Neuronal stem cell (in vitro differentiated cells): ENCODE data around the gene SFRP2.

ENCODE experiments used
- DNase-seq: peaks from one replicate; pipeline ENCODE4 v3.0.0-alpha.2; 2013; ENCODE audit warnings: low spot score
- H2AFZ ChIP-seq: one replicate; pipeline ENCODE4 v1.6.1; 2013; ENCODE audit warnings: mild to moderate bottlenecking, low read length, inconsistent platforms
- H2AK5ac ChIP-seq: 2 replicates; pipeline ENCODE4 v1.6.1; 2013; ENCODE audit warnings: low read depth, mild to moderate bottlenecking, inconsistent platforms, low read length, moderate library complexity, mixed read lengths
- H2BK120ac ChIP-seq: 2 replicates; pipeline ENCODE4 v1.6.1; 2013; ENCODE audit warnings: low read depth, mild to moderate bottlenecking, inconsistent platforms, low read length, moderate library complexity, mixed read lengths
- H2BK12ac ChIP-seq: one replicate; pipeline ENCODE4 v1.6.1; 2013; ENCODE audit warnings: low read length, inconsistent platforms
- H2BK15ac ChIP-seq: 2 replicates; pipeline ENCODE4 v1.6.1; 2013; ENCODE audit warnings: mild to moderate bottlenecking, low read length, inconsistent platforms, mixed read lengths
- H2BK5ac ChIP-seq: one replicate; pipeline ENCODE4 v1.6.1; 2013; ENCODE audit warnings: inconsistent platforms, mild to moderate bottlenecking, low read length, moderate library complexity
- H3K14ac ChIP-seq: one replicate; pipeline ENCODE4 v1.6.1; 2013; ENCODE audit warnings: low read length, inconsistent platforms
- H3K18ac ChIP-seq: 2 replicates; pipeline ENCODE4 v1.6.1; 2013; ENCODE audit warnings: low read length, inconsistent platforms
- H3K23ac ChIP-seq: 2 replicates; pipeline ENCODE4 v1.6.1; 2013; ENCODE audit warnings: low read depth, mild to moderate bottlenecking, mixed read lengths, low read length, inconsistent platforms; ENCODE audit not compliant: poor library complexity
- H3K27ac ChIP-seq: replicated peaks from 3 replicates; pipeline ENCODE4 v1.5.1; 2013; ENCODE audit warnings: low read length, inconsistent platforms
- H3K27me3 ChIP-seq, 3 experiments: 2 replicates each; pipeline ENCODE4 v1.6.1; 2013; ENCODE audit warnings: low read length in 3 of 3, mild to moderate bottlenecking in 2 of 3, inconsistent platforms in 1 of 3, low read depth in 1 of 3, mixed read lengths in 1 of 3, moderate library complexity in 1 of 3; ENCODE audit not compliant: control insufficient read depth in 3 of 3, insufficient read depth in 3 of 3
- H3K36me3 ChIP-seq, 2 donors: replicated peaks in 1 of 2; 2 replicates each; pipeline ENCODE4 v1.6.1; 2013; ENCODE audit warnings: low read length in 2 of 2; ENCODE audit not compliant: control insufficient read depth in 2 of 2, insufficient read depth in 2 of 2
- H3K4ac ChIP-seq: 2 replicates; pipeline ENCODE4 v1.6.1; 2013; ENCODE audit warnings: inconsistent platforms, mild to moderate bottlenecking, low read length, moderate library complexity
- H3K4me1 ChIP-seq, 2 donors: 1 replicate in 1 of 2; 2 replicates in 1 of 2; pipeline ENCODE4 v1.6.1; 2013; ENCODE audit warnings: low read length in 2 of 2, low read depth in 1 of 2; ENCODE audit not compliant: control insufficient read depth in 2 of 2, insufficient read depth in 1 of 2
- H3K4me2 ChIP-seq: one replicate; pipeline ENCODE4 v1.6.1; 2013; ENCODE audit warnings: mild to moderate bottlenecking, low read length, inconsistent platforms; ENCODE audit not compliant: insufficient read depth, poor library complexity, severe bottlenecking
- H3K4me3 ChIP-seq, 2 donors: 2 replicates each; pipeline ENCODE4 v1.5.1; 2013; ENCODE audit warnings: low read length in 2 of 2, mild to moderate bottlenecking in 2 of 2, inconsistent platforms in 1 of 2, moderate library complexity in 1 of 2
- H3K79me1 ChIP-seq: one replicate; pipeline ENCODE4 v1.6.1; 2013; ENCODE audit warnings: low read depth, mild to moderate bottlenecking, inconsistent platforms, low read length, moderate library complexity
- H3K9ac ChIP-seq: one replicate; pipeline ENCODE4 v1.6.1; 2013; ENCODE audit warnings: mild to moderate bottlenecking, low read depth, low read length, inconsistent platforms; ENCODE audit not compliant: poor library complexity
- H3K9me3 ChIP-seq, 2 donors: replicated peaks in 1 of 2; 2 replicates each; pipeline versions ENCODE3 to v1.6.1; 2013; ENCODE audit warnings: low read length in 2 of 2, mild to moderate bottlenecking in 2 of 2, inconsistent platforms in 1 of 2, low read depth in 1 of 2, mixed read lengths in 1 of 2, moderate library complexity in 1 of 2; ENCODE audit not compliant: control insufficient read depth in 2 of 2, insufficient read depth in 1 of 2
- H4K8ac ChIP-seq: one replicate; pipeline ENCODE4 v1.6.1; 2013; ENCODE audit warnings: low read depth, mild to moderate bottlenecking, inconsistent platforms, low read length, moderate library complexity
- H4K91ac ChIP-seq: one replicate; pipeline ENCODE4 v1.6.1; 2013; ENCODE audit warnings: low read length, low read depth, mild to moderate bottlenecking, inconsistent platforms; ENCODE audit not compliant: poor library complexity
- WGBS, 2 donors: extraction: QIAGEN DNeasy Blood & Tissue Kit; methylation state at CpG; one replicate each; pipeline ENCODE4 v1.1.7; 2013; ENCODE audit warnings: missing lambda C conversion rate in 2 of 2, mixed read lengths in 1 of 2; ENCODE audit not compliant: insufficient read length in 2 of 2, insufficient replicate concordance in 1 of 2; ENCODE audit errors: extremely low coverage in 2 of 2; 5-methylcytosine and 5-hydroxymethylcytosine counted together

The SFRP2 gene

DNA sequence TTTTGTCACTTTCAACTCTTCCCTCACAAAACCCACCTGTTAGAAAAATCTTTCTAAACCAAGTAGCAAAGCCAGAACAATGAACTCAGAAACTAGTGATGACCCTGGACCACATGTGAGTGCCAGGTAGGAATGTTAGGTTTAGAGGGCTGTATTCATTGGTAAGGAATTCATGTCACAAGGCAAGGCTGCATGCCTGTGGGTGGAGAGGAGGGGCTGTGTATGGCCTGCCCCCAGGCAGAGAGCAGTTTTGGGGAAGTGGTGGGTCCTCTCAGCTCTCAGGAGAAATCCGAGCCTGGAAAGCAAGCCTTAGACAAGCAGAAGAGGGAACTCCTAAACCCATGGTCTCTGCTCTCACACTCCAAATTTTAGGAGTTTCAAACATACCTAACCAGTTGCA, 31.5 kb downstream of the SFRP2 start:
- no peak overlapping the region for H3K18ac ChIP-seq
- H3K23ac ChIP-seq: no peak overlapping the region
- peak overlapping the region; percentile 45 for H2AK5ac ChIP-seq
- no peaks in the 10 kb centered on the region for H3K27me3 ChIP-seq
- H3K4me2 ChIP-seq: no peak overlapping the region
- peak overlapping the region; percentile 10 for H3K9ac ChIP-seq
- no peak overlapping the region for H3K27ac ChIP-seq
- H3K79me1 ChIP-seq: peaks cover 9% of the 10 kb centered on the region
- no peak overlapping the region for H4K8ac ChIP-seq
- no peak overlapping the region for H2BK5ac ChIP-seq
- H3K14ac ChIP-seq: no peak overlapping the region
- H3K9me3 ChIP-seq: peaks cover 8 to 19% of the 10 kb centered on the region in 2 donors
- no peak overlapping the region for H2BK120ac ChIP-seq
- H3K4ac ChIP-seq: no peak overlapping the region
- H3K36me3 ChIP-seq: peaks cover 0 to 4% of the 10 kb centered on the region in 2 donors
- no peak overlapping the region for H4K91ac ChIP-seq
- H2AFZ ChIP-seq: no peak overlapping the region
- no CpG with 5 or more reads among the region's 1 CpG for WGBS, 2 donors
- no peak overlapping the region for H3K4me3 ChIP-seq
- H2BK15ac ChIP-seq: no peak overlapping the region
- H2BK12ac ChIP-seq: no peak overlapping the region
- DNase-seq: no peak
- H3K4me1 ChIP-seq: peaks cover 8 to 26% of the 10 kb centered on the region in 2 donors

- peaks cover 5 to 17% of the 10 kb centered on the region in 2 donors for H3K4me1 ChIP-seq
- no peak overlapping the region for H3K4me2 ChIP-seq
- H4K8ac ChIP-seq: no peak overlapping the region
- H3K36me3 ChIP-seq: peaks cover 0 to 4% of the 10 kb centered on the region in 2 donors
- H2BK120ac ChIP-seq: no peak overlapping the region
- H3K4me3 ChIP-seq: no peak overlapping the region
- H3K18ac ChIP-seq: no peak overlapping the region
- peaks cover 8% of the 10 kb centered on the region for H3K79me1 ChIP-seq
- H4K91ac ChIP-seq: no peak overlapping the region
- H3K27ac ChIP-seq: no peak overlapping the region
- WGBS, 2 donors: no CpG with 5 or more reads among the region's 2 CpGs
- no peak overlapping the region for H2AK5ac ChIP-seq
- no peak overlapping the region for H2AFZ ChIP-seq
- H2BK5ac ChIP-seq: no peak overlapping the region
- no peak for DNase-seq
- no peak overlapping the region for H3K9ac ChIP-seq
- no peak overlapping the region for H2BK12ac ChIP-seq
- no peak overlapping the region for H3K23ac ChIP-seq
- H2BK15ac ChIP-seq: no peak overlapping the region
- peaks cover 8 to 19% of the 10 kb centered on the region in 2 donors for H3K9me3 ChIP-seq
- no peak overlapping the region for H3K4ac ChIP-seq
- H3K27me3 ChIP-seq: no peaks in the 10 kb centered on the region
- H3K14ac ChIP-seq: no peak overlapping the region
Observed at GRCh38 chr4:153755186-153755585, 33.7 kb downstream of the SFRP2 start.

DNA sequence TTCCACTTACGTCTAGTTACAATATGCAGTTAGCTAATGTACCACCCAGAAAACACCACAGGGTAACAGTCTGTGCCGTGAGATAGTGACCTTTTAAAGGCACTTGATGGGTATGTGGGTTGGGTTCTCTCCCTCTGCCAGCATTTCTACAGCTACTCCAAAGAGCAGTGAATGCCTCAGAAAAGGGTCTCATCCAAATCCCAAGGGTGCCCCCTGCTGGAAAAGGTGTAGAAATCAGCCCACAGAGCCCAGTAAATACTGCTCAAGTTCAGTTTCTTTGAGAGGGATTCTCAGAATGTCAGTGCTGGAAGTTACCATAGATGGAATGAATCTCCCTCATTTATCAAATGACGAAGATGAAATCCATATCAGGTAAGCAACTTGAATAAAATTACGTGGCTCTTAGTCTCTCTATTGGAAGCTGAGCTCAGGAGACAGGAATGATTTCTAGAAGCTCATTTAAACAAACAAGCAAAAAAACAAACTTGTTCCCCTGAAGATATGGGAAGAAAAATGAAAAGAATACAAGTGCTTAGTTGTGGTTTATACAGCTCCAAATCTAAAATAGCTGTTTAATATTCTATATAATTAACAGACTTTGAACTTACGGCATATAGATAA, 38.6 kb downstream of the SFRP2 start:
- Histone ChIP-seq H3K36me3 (peaks cover 12 to 13% of the 10 kb centered on the region in 2 donors), H3K4me1 (peaks cover 0 to 6% of the 10 kb centered on the region in 2 donors), H2BK120ac (no peak overlapping the region), H2AFZ (no peak overlapping the region), H2BK5ac (no peak overlapping the region), H3K23ac (no peak overlapping the region), H4K91ac (no peak overlapping the region), H3K79me1 (peaks cover 5% of the 10 kb centered on the region), H3K4ac (no peak overlapping the region), H2BK15ac (no peak overlapping the region), H3K14ac (no peak overlapping the region), H2BK12ac (no peak overlapping the region), H3K27me3 (no peaks in the 10 kb centered on the region), H3K9me3 (peaks cover 10 to 12% of the 10 kb centered on the region in 2 donors), H3K4me2 (no peak overlapping the region), H3K18ac (no peak overlapping the region), H4K8ac (no peak overlapping the region), H2AK5ac (no peak overlapping the region), H3K9ac (no peak overlapping the region), H3K27ac (no peak overlapping the region), H3K4me3 (no peak overlapping the region)
- no CpG with 5 or more reads among the region's 5 CpGs for WGBS, 2 donors
- DNase-seq: peak; percentile 77

DNA sequence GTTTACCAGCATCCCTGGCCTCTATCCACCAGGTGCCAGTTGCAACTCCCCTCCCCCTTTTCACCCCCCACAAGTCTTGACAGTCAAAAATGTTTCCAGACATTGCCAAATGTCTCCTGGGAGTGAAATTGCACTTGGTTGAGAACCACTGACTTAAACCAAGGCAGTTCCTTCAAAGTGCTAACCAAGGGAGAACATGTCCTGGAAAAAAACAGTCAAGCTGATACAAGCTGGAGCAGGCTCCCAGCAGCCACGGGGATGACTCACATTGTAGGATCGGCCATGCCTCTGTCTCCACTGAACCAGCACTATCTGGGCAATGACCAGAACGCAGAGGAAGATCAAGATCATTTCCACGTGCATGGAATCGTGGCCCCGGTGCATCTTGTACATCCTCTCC, 40.5 kb downstream of the SFRP2 start:
- Histone ChIP-seq H4K91ac (no peak overlapping the region), H3K18ac (no peak overlapping the region), H2BK12ac (no peak overlapping the region), H3K14ac (no peak overlapping the region), H3K4me1 (peaks cover 0 to 6% of the 10 kb centered on the region in 2 donors), H3K9ac (no peak overlapping the region), H3K79me1 (peaks cover 5% of the 10 kb centered on the region), H3K4me2 (no peak overlapping the region), H3K27ac (no peak overlapping the region), H3K27me3 (no peaks in the 10 kb centered on the region), H2AFZ (no peak overlapping the region), H3K23ac (no peak overlapping the region), H2BK15ac (no peak overlapping the region), H2BK5ac (no peak overlapping the region), H3K4ac (no peak overlapping the region), H3K9me3 (peaks cover 0 to 2% of the 10 kb centered on the region in 2 donors), H2BK120ac (no peak overlapping the region), H3K4me3 (no peak overlapping the region), H2AK5ac (no peak overlapping the region), H4K8ac (no peak overlapping the region), H3K36me3 (peaks cover 18 to 20% of the 10 kb centered on the region in 2 donors)
- no CpG with 5 or more reads among the region's 6 CpGs for WGBS, 2 donors
- DNase-seq: no peak
